MV-4-11 (cell line): ENCODE measurements around the gene GLRX3.
"Not testable (repeated sequence)": the region's sequence is repeated elsewhere in the genome, so short reads cannot be mapped to it uniquely, and the experiment has no call there.

Experiments
- DNase-seq: peaks from one replicate; lab custom pipeline; 2025; lab: John Stamatoyannopoulos, UW

The GLRX3 gene

DNA sequence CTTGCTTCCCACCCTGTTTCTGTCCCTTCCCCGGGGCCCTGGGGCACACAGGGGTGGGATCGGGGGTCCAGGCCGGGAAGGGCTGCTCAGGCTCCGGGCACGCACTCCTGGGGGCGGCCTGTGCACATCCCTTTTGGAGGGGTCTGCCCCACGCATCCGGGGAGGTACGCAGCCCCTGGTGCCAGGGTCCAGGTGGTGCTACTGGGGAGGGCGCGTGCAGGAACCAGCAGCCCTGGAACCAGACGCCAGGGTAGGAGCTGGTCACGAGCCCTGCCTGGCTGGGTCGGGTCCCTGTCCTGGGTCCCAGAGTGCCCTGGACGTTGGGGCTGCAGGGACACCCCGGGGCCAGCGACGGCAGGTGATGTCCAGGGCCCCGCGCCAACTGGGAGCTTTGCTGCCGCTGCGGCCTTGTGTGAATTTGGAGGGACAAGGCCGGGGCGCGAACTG, 53.4 kb downstream of the GLRX3 start:
- no peak for DNase-seq

DNA sequence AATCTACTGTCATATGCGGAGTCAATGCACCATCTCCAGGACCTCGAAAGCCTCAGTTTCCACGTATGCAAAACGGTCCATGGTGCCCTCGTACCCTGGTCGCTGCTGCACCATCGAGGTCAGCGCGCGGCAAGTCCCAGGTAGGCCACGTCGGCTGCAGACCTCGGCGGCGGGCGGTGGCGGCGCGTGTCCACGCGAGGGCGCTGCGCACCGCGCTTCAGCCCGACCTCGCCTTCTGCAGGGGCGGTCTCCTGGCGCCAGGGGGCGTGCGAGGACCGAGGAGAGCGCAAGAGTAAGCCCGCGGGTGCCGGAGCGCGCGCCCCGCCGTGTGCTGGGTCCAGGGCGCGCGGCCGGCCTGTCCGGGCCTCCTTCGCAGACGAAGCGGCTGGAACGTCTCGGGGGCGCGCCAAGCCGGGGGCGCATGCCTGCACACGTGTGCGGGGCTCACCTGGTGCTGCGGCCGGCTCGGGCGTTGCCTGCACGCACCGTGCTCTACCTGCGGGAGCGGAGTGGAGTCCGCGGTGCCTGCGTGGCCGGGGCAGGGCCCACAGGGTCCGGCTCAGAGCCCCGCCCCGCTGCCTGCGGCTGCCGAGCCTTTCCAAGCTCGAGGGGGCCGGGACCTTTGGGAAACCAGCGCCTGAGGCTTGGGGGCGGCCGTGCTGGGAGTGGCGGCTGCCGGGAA, 54.0 kb downstream of the GLRX3 start:
- DNase-seq = no peak

DNA sequence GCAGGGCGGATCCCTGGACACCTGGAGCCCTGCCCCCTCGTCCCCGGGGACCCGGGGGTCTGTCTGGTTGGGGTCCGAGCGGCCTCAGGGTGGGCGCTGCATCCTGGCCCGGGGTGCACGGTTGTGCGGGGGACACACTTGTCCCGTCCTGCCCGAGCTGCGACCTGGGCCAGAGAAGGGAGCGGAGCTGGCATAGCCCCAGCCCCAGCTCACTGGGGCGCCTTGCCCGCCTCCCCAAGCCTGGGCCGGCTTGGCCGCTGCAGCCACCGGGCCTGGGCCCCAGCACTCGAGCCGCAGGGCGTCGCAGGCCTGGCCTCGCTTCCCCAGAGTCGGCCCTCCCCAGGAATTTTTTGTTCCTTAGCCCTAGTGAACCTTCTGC, 54.5 kb downstream of the GLRX3 start:
- no peak for DNase-seq

DNA sequence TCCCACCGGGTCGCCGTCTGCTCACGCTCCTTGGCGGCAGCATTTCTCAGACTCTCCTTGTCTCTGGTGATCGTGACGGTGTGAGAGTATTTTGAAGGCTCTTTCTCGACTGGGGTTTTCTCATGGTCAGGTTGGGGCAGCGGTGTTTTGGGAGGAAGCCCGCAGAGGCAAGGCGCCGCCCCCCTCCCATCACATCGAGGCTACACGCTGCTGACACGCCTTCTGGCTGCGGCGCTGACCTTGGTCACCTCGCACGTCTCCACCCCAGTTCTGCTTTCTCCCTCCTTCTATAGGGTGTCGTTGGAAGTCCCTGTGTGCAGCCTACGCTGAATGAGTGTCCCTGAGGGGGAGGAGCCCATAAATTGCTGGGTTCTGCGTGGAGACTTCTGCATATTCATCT, 55.2 kb downstream of the GLRX3 start:
- no peak for DNase-seq

DNA sequence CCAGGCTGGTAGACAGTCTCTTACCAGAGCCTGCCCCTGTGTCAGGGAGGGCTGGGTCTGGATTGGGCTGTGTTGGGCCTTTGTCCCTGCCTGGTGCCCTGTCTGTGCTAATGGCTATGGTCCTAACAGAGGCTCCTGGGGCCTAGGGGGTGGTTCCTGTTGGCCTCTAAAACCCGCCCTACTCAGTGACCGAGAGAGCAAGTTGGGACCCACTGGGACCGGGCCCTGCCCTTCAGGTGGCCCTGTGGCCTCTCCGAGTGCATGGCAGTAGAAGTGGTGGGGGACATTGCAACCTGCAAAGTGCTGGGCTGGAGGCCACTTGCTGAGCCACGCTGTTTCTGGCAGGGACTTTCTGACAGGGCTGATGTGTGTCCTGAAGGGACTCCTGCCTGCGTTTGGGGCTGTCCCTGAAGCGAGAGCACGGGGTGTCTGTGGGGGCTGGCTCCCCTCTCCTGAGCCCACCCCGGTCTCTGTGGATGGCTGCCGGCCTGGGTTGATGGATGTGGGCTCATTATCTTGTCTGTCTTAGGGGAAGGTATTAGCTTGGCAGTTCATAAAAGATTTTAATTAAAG, 56.2 kb downstream of the GLRX3 start:
- DNase-seq = no peak

DNA sequence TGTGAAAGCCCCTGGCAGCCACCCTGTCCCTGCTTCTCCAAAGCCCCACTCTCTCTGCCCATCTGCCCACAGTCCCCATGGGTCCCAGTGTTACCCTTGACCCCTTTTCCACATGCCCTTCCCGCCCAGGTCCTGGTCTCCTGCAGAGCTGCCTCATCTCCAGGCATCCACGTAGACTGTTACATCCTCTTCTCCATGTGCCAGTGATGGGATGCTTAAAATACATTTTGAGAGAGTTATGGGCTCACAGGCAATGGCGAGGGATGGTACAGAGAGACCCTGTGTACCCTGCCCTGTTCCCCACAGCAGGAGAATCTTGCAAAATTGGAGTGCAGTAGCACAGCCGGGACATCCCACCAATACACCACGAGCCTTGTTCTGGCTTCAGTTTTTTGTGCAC, 56.8 kb downstream of the GLRX3 start:
- DNase-seq = no peak

DNA sequence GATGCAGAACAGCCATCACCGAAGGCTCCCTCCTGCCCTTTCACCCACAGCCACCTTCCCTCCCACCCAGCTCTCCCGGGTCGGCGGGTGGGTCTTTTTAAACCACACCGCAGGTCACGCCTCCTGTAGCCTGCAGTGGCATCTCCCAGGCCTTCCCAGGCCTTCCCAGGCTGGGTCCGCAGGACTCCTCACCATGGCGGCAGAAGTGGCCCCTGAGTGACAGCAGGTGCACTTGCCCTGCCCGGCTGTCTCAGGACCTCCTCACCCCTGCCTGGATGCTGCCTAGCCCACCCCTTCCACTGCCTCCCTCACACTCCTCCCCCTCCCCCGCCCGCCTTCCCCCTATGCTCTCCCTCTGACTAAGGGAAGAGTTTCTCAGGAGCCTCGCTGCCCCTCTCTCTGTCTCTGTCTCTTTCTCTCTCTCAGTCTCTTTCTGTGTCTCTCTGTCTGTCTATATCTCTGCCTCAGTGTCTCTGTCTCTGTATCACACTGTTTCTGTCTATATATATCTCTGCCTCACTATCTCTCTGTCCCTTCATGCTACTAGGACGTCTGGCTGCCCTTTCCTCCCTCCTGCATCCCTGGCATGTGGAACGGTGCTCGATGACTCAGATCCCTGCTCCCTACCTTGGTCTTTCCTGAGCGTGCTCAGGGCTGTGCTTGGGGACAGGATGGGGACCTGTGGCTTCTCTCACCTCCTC, 57.5 kb downstream of the GLRX3 start:
- DNase-seq = no peak

DNA sequence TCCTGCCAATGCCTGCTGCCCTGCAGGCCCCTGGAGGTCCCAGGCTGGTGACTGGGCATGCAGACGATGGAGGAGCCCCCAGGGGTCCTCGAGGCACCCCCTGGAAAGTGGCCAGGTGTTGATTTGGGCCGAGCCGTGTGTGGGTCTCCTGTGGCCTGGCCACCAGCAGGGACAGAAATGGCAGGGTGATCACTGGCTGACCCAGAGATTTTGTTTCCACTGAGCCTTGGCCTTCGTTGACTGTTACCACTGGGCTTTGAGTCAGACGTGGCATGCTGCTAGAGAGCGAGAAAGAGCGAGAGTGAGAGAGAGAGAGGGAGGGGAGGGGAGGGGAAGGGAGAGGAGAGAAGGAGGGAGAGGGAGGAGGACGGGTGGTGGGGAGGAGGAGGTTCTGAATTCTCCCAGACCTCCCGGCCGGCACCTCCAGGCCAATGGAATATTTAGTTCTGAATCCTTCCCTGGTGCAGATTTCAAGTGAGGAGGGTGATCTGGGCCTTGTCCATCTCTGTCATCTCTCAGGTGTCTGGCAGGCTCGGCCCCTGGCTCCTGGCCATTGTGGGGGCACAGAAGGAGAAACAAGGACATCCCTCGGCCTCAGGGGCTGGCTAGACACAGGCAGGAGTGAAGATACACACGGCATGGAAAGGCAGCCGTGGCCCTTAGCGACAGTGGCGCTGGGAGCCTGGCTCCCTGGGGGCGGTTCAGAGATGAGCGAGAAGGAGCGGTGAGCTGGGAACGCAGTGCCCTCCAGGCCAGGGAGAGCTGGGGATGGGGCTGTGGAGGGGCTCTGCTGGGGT, 58.2 kb downstream of the GLRX3 start:
- DNase-seq = no peak

DNA sequence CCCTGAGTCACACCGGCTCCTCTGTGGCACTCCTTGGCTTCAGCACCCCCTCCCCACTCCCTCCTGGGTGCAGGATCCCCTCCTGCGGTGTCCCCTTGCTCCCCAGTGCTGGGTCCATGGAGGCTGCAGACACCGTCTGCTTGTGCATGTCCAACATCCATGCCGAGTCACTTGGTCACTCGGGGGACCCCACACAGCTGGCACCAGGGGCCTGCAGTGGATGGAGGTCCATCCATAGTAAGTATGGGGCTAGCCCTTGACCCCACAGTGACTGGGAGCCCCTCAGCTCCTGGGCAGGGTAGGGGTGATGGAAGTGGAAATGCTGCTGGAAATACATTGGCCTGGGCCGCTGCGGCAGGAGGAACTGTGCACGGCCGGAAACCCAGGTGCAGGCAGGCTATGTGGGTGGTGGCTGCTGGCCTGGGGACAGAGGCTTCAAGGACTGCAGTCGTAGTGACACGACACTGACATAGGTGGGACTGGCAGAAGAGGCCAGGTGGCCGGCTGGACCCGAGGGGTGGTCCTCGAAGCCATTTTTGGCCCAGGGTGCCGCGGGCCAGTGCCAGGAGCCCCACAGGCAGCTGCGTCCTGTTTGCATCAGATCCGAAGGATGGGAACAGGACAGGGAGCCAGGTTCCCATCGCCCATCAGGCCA, 58.9 kb downstream of the GLRX3 start:
- no peak for DNase-seq

DNA sequence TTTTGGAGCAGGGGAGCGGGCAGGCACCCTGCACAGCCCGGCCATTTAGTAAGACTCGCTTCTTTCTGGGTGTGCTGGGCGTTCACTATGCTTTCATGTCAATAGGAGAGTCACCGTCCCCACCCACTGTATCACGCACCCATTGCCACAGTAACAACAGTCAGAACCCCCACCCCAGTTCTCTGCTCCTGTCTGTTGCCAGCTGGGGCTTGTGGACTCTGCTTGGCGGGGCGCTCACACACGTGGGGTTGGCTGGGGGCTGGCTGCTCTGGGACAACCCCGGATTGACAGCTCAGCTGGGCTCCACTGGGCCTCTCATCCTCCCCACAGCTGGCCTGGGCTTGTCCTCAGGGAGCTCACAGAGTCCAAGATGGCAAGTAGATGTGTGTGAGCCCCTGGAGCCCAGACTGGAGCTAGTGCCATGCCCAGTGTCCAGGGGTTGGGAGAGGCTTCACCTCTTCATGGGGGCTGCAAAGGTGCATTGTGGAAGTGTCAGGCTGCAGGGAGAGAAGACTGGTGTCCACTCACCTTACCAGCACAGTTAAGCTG, 59.6 kb downstream of the GLRX3 start:
- DNase-seq = no peak

DNA sequence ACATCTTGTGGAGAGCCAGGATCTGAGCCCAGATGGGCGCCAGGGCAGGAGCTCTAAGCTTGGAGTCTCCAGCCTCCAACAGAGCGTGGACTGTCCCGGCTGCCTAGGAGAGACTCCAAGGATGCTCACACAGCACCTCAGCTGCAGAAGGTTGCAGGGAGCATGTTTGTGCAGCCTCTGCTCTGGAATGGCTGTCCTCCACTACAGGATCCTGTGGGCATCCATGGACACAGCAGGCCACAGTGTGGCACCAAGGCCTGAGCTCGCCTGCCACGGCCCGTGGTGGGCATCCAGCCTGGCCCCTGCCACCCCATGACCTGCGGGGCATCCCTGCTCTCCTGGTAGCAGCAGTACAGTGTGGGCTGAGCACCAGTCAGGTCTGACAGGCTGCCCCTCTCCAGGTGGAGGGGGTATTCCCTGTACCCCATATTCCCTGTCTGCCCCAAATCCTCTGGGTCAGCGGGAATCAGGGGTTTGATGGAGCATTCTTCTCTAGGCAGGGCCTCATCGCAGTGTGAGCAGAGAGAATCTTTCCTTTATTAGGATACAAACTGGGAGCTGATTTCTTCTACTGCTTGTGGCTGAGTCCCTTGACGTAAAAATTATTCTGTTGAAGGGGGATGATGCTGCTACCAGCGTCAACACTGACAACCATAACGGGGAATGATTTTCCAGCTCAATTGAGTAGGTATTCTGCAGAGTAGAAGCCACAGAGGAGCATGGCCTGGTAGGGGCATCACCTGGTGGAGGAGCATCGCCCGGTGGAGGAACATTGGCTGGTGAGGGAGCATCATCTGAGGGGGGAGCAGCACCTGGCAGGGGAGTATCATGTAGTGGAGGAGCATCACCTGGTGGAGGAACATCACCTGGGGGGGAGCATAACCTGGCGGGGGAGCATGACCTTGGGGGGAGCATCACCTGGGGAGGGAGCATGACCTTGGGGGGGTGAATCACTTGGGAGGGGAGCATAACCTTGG, 60.6 kb downstream of the GLRX3 start:
- no peak for DNase-seq

DNA sequence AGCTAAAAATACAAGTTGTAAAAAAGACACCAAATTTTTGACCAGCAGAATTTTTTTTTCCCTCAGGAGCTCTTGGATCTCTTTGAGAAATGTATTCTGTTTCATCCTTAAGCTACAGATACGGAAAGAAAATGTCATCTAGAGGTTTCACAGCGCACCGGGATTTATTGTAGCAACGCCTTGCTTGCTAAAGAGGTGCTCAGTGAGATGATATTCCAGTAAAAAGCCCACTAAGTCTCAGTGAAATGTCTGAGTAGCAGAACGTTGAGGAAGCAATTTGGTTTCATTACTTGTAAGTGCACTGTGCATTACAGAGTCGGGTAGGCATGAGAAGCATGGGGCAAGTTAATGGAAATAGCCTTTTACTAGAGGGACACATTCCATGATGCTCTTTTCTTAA, 62.5 kb downstream of the GLRX3 start:
- DNase-seq = no peak

DNA sequence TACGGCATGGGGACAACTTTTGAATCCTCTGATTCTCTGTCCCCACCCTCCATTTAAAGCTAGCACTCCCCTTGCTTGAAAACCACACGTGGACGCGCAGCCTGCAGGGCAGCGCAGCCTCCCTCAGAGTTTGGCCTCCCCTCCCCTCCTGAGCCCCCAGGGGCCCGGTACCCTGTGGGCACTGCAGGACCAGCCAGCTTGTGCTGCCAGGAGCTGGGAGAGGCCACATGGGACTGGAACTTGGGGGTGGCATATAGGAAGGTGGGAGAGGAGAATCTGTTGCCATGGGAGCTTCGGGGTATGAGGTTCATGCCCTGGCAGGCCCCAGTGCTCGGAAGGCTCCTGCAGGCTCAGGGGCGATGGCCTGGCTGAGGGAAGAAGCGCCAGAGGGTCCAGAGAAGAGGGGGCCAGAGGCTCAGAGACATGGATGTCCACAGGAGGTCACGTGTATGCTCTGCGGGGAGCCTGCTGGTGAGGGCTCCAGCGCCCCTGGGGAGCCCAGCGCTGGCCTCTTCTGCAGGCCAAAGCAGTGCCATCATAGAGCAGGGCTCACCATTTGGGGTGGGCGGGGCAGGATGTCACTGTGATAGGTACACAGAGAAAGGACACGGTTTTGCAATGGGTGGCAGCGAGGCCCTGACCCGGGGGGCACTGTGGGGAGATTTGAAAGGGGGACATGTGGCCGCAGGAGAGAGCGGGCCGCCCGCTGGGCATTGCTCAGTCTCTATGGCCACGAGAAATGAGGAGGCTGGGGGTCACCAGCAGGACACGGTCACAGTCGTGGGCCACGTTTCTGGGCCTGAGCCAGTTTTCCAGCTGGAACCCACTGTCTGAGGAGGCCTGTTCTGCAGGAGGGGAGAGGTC, 64.2 kb downstream of the GLRX3 start:
- DNase-seq = no peak

DNA sequence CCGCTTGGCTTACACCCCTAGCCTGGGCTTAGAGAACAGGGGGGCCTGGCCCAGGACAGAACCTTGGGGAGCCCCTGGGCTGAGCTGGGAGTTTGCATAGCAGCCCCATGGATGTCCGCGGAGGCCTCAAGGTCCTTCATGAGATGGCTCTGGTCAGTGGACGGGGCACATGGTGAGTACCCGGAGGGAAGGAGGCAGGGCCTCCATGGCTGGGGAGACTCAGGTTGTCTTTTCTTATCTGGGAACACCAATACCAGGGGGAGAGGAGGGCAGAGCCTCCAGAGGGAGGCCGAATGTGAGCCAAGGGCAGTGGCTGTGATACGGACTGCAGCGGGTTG, 64.8 kb downstream of the GLRX3 start:
- DNase-seq = no peak

DNA sequence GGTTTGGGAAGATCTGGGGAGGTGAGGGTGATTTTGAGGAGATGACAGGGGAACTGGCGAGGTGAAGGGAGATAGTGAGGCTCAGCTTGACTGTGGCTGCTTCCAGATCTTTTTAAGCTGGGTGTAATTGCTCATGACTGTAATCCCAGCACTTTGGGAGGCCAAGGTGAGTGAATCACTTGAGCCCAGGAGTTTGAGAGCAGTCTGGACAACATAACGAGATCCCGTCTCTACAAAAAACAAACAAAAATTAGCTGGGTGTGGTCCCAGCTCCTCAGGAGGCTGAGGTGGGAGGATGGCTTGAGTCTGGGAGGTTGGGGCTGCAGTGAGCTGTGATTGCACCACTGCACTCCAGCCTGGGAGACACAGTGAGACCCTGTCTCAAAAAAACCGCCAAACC, 66.0 kb downstream of the GLRX3 start:
- not testable (repeated sequence) for DNase-seq

DNA sequence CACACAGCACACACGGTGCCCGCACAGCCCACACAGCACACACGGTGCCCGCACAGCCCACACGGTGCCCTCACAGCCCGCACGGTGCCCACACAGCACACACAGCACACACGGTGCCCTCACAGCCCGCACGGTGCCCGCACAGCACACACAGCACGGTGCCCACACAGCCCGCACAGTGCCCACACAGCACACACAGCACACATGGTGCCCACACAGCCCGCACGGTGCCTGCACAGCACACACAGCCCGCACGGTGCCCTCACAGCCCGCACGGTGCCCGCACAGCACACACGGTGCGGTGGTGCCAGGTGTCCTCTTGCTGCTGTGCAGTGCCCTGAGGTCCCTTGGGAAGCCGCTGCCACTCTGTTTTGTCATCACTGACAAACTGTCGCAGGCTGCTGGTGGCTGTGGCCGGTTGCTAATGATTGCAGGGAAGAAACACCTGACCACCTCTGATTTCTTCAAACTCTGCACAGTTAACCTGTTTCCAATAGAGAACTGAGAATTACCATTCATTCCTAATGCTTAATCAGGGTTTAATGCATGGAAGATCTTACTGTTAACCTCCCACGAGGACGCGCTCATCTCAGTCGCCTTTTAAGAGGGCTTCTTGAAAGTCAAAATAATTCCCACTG, 66.9 kb downstream of the GLRX3 start:
- no peak for DNase-seq

DNA sequence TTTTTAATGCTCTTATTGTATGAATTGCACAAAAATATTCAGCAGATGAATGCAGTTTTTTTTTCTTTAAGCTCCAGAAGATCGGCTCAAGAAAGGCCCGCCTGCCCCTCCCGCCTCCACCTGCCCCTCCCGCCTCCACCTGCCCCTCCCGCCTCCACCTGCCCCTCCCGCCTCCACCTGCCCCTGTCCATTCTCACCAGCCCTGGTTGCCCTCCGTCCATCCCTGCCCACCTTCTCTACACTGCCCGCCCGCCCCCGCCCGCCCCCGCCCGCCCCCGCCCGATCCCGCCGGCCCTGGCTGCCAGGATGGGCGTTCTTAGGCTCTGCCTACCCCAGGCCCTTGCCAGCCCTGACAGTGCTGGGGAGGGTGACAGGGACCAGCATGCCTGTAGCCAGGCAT, 67.4 kb downstream of the GLRX3 start:
- DNase-seq = no peak

DNA sequence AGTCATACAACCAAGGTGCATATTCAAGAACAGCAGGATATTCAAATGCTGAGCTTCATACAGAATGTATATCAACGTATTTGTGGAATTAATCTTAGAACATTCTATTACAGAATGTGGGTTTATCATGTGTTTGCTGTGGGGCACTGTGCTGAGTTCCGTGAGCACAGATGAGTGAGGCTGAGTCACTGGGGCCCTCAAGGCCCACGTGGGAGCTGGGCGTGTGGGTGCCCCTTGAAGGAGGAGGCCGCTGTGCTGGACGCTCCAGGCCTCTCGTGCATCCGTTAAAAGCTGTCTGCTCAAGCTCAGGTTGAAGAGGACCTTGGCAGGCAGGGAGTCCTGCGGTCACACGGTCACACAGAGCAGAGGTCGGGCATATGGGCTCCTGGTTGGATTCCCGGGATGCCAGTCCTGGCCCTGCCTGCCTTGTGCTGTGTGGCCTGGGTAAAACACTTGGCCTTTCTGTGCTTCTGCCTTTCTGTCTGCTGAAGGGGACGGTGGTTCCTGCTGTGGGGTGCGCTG, 70.1 kb downstream of the GLRX3 start:
- DNase-seq = no peak

DNA sequence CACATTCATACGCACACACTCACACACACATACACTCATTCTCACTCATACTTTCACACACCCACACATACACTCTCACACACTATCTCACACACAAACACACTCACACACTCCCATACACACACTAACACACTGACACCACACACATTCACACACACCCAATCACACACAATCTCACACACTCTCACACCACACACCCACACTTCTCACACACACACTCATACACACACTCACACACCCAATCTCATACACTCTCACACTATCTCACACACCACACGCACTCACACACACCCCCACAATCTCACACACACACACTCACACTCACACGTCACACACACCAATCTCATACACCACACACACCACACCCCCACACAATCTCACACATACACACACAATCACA, 71.0 kb downstream of the GLRX3 start:
- no peak for DNase-seq
